Adrenal gland (tissue), 5 donors: Measurements from ENCODE around the gene NEK7.

ENCODE experiments used
- CTCF ChIP-seq, 6 experiments: fragments of 450-650 bp in 4 of 6; fragments of 200-600 bp in 2 of 6; sonication (generic) in 1 of 6; IDR thresholded peaks; 1 replicate in 5 of 6; 2 replicates in 1 of 6; pipeline versions ENCODE4 v1.5.1 to v1.8.0; 2016 to 2021; ENCODE audit warnings: antibody characterized with exemption in 6 of 6, mild to moderate bottlenecking in 2 of 6, moderate library complexity in 1 of 6
- POLR2A ChIP-seq, 2 donors: fragments of 450-650 bp; IDR thresholded peaks; one replicate each; pipeline ENCODE4 v1.6.1; 2017; ENCODE audit warnings: antibody characterized with exemption in 2 of 2, mild to moderate bottlenecking in 2 of 2, moderate library complexity in 1 of 2
- donor health status: DM: no; HTN: no; CAD: no.

GRCh38 chr1:198156111-198156744, 570 bp upstream of the NEK7 start:
- TF ChIP-seq CTCF (IDR thresholded peaks at IDR 0.05) (peak; percentile 71 to 82 (median 77)), POLR2A (IDR thresholded peaks at IDR 0.05) (no peak)
